ENCODE results near the gene CDK14.
A peak's percentile ranks its signal among the peaks of the same experiment; 100 is the strongest.

CDK14 gene

GRCh38 chr7:90850471-90850870 lies 254.3 kb downstream of the CDK14 start:
- no peak for DNase-seq
- Histone ChIP-seq H3K27me3 (replicated peaks; ENCODE audit: insufficient read depth, low read length) (no peaks in the 10 kb centered on the region), H2AFZ (ENCODE audit: low read length) (no peak overlapping the region), H3K9me3 (replicated peaks; ENCODE audit: insufficient read depth, low read length) (no peaks in the 10 kb centered on the region), H3K79me2 (ENCODE audit: low read length) (peaks cover 95% of the 10 kb centered on the region), H3K36me3 (replicated peaks; ENCODE audit: insufficient read depth, low read length) (no peaks in the 10 kb centered on the region), H3K27ac (ENCODE audit: low read length) (no peak overlapping the region), H3F3A (ENCODE audit: insufficient read depth, low read length) (0 out of 2 replicates have a peak, but pooled peaks cover 3% of the 10 kb centered on the region), H3K4me2 (ENCODE audit: low read depth, low read length) (no peak overlapping the region), H3K4me1 (ENCODE audit: low read length) (no peaks in the 10 kb centered on the region), H3K4me3 (ENCODE audit: low read length) (no peak overlapping the region), H3K9me2 (replicated peaks; ENCODE audit: insufficient read depth, low read length) (no peaks in the 10 kb centered on the region), H3K9ac (ENCODE audit: low read length) (no peak overlapping the region), H4K20me1 (ENCODE audit: insufficient read depth, low read length) (peaks cover 12% of the 10 kb centered on the region; the same call in 1 of the 2 replicates)
- TF ChIP-seq EZH2phosphoT487 (IDR thresholded peaks at IDR 0.05; ENCODE audit: low read length) (no peak), EZH2 (optimal IDR thresholded peaks at IDR 0.05; ENCODE audit: low read depth, low read length) (no peak)
- TF ChIP-seq, protein P1, sequence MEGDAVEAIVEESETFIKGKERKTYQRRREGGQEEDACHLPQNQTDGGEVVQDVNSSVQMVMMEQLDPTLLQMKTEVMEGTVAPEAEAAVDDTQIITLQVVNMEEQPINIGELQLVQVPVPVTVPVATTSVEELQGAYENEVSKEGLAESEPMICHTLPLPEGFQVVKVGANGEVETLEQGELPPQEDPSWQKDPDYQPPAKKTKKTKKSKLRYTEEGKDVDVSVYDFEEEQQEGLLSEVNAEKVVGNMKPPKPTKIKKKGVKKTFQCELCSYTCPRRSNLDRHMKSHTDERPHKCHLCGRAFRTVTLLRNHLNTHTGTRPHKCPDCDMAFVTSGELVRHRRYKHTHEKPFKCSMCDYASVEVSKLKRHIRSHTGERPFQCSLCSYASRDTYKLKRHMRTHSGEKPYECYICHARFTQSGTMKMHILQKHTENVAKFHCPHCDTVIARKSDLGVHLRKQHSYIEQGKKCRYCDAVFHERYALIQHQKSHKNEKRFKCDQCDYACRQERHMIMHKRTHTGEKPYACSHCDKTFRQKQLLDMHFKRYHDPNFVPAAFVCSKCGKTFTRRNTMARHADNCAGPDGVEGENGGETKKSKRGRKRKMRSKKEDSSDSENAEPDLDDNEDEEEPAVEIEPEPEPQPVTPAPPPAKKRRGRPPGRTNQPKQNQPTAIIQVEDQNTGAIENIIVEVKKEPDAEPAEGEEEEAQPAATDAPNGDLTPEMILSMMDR (IDR thresholded peaks at IDR 0.05; ENCODE audit: low read length), result no peak

DNA sequence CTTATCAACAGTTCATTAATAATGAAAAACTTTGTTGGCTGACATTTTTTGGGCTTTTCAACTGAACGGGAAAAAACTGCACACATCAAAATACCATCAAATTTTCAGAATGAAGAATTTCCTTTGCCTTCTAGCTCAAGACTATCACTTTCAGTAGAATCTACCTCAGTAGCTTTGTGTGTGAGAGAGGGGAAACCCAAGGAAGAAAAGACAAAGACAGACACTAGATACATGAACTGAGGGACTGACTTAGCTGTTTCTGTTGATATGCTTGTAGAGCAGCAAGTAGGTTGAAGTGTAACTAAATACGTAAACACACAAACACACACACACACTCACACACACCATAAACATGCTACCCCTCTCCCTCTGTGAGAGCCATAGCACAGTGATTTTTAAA lies 257.1 kb downstream of the CDK14 start:
- Histone ChIP-seq H3K9ac (ENCODE audit: low read length) (no peak overlapping the region), H3K9me2 (replicated peaks; ENCODE audit: insufficient read depth, low read length) (no peaks in the 10 kb centered on the region), H3F3A (ENCODE audit: insufficient read depth, low read length) (0 out of 2 replicates have a peak, but pooled peaks cover 3% of the 10 kb centered on the region), H3K9me3 (replicated peaks; ENCODE audit: insufficient read depth, low read length) (no peaks in the 10 kb centered on the region), H4K20me1 (ENCODE audit: insufficient read depth, low read length) (peaks cover 8% of the 10 kb centered on the region; the same call in 1 of the 2 replicates), H3K4me3 (ENCODE audit: low read length) (no peak overlapping the region), H3K27ac (ENCODE audit: low read length) (no peak overlapping the region), H3K27me3 (replicated peaks; ENCODE audit: insufficient read depth, low read length) (no peaks in the 10 kb centered on the region), H2AFZ (ENCODE audit: low read length) (no peak overlapping the region), H3K4me1 (ENCODE audit: low read length) (no peaks in the 10 kb centered on the region), H3K4me2 (ENCODE audit: low read depth, low read length) (no peak overlapping the region), H3K79me2 (ENCODE audit: low read length) (peaks cover 99% of the 10 kb centered on the region), H3K36me3 (replicated peaks; ENCODE audit: insufficient read depth, low read length) (no peaks in the 10 kb centered on the region; the same call in 1 of the 2 replicates)
- peak; percentile 15 for DNase-seq
- TF ChIP-seq, protein P1 (IDR thresholded peaks at IDR 0.05; ENCODE audit: low read length), result no peak
- TF ChIP-seq EZH2 (optimal IDR thresholded peaks at IDR 0.05; ENCODE audit: low read depth, low read length) (no peak), EZH2phosphoT487 (IDR thresholded peaks at IDR 0.05; ENCODE audit: low read length) (no peak)

DNA sequence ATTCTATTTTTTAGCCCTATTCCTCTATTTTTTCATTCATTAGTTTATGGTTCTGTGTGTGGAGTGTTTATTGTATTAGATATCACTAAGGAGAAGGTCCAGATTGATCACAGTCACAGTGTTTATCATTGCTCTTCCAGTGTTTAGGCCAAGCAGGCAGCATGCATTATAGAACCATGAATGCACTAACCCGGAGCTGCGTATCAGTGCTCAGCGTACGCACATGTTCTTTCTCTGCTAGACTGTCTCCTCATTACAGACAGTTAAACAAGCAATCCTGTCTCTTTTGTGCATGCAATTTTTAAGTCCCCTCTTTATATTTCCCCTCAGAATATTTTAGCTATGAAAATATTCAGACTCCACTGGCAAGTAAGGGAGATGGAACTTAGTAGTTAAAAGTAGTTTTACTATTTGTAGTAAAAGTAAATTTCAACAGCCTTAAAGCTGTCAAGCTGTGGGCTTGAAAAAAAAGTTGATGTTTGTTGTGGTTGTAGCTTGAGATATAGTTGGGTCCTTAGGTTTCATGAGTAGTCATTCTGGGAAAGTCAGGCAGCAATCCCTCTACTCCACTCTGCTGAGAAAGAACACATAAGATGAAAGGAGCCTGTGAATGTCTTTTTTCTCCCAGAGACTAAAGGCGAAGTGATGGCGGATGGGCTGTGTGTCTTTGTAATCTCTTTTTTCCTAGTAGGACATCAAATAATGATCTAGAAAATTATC lies 260.4 kb downstream of the CDK14 start:
- Histone ChIP-seq H4K20me1 (ENCODE audit: insufficient read depth, low read length) (peaks cover 13% of the 10 kb centered on the region), H3K4me1 (ENCODE audit: low read length) (no peaks in the 10 kb centered on the region), H3K9me2 (replicated peaks; ENCODE audit: insufficient read depth, low read length) (no peaks in the 10 kb centered on the region), H3K36me3 (replicated peaks; ENCODE audit: insufficient read depth, low read length) (no peaks in the 10 kb centered on the region; the same call in 1 of the 2 replicates), H3K4me2 (ENCODE audit: low read depth, low read length) (no peak overlapping the region), H3K9ac (ENCODE audit: low read length) (no peak overlapping the region), H3K27me3 (replicated peaks; ENCODE audit: insufficient read depth, low read length) (no peaks in the 10 kb centered on the region), H3K9me3 (replicated peaks; ENCODE audit: insufficient read depth, low read length) (no peaks in the 10 kb centered on the region), H2AFZ (ENCODE audit: low read length) (no peak overlapping the region), H3K27ac (ENCODE audit: low read length) (no peak overlapping the region), H3K4me3 (ENCODE audit: low read length) (no peak overlapping the region), H3K79me2 (ENCODE audit: low read length) (peaks cover 94% of the 10 kb centered on the region), H3F3A (ENCODE audit: insufficient read depth, low read length) (no peaks in the 10 kb centered on the region)
- no peak for TF ChIP-seq EZH2phosphoT487 (IDR thresholded peaks at IDR 0.05; ENCODE audit: low read length)
- TF ChIP-seq EZH2 (optimal IDR thresholded peaks at IDR 0.05; ENCODE audit: low read depth, low read length), result no peak
- TF ChIP-seq, protein P1 (IDR thresholded peaks at IDR 0.05; ENCODE audit: low read length), result no peak
- no peak for DNase-seq
